ENCODE data around the gene UCN3.
"Not testable (repeated sequence)": the region's sequence is repeated elsewhere in the genome, so short reads cannot be mapped to it uniquely, and the experiment has no call there.

DNA sequence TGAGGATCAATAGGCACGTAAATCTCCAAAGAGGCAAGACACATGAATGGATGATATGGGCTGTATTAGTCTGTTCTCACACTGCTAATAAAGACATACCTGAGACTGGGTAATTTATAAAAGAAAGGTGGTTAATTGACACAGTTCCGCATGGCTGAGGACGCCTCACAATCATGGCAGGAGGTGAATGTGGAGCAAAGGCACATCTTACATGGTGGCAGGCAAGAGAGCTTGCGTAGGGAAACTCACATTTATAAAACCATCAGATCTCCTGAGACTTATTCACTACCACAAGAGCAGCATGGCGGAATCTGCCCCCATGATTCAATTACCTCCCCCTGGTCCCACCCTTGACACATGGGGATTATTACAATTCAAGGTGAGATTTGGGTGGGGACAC lies 14.4 kb downstream of the UCN3 start:
- TF ChIP-seq, protein P1, sequence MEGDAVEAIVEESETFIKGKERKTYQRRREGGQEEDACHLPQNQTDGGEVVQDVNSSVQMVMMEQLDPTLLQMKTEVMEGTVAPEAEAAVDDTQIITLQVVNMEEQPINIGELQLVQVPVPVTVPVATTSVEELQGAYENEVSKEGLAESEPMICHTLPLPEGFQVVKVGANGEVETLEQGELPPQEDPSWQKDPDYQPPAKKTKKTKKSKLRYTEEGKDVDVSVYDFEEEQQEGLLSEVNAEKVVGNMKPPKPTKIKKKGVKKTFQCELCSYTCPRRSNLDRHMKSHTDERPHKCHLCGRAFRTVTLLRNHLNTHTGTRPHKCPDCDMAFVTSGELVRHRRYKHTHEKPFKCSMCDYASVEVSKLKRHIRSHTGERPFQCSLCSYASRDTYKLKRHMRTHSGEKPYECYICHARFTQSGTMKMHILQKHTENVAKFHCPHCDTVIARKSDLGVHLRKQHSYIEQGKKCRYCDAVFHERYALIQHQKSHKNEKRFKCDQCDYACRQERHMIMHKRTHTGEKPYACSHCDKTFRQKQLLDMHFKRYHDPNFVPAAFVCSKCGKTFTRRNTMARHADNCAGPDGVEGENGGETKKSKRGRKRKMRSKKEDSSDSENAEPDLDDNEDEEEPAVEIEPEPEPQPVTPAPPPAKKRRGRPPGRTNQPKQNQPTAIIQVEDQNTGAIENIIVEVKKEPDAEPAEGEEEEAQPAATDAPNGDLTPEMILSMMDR (IDR thresholded peaks at IDR 0.05), result not testable (repeated sequence)
- TF ChIP-seq POLR2A (IDR thresholded peaks at IDR 0.05), result not testable (repeated sequence)

All from esophagus squamous epithelium (tissue), 4 donors.